ENCODE results near the gene FAM47E. TPM values are rescaled to one million over a fixed set of nuclear protein-coding genes. Genes with fewer than 3 reads are reported as not detected.

FAM47E gene
- total and polyA plus RNA-seq, 2 of the 8 experiments (the other 6 are each of a cell fraction or from before 2014, with no cell fraction given): 1.3 to 1.4 TPM

DNA sequence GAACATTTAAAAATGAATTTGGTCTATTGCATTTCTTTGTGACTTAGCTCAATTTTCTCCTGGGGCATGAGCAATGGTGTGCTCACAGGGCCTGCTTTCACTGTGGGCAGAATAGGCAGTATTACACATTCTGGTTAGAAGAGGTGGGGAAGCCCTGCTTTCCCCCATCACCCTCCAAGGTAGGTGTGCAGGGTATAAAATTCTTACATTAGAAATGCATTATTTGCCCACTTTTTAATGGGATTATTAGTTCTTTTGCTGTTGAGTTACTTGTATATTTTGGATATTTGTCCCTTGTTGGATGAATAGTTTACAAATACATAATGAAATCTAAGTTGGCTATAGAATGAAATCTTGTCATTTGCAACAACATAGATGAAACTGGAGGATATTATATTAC, 46.7 kb downstream of the FAM47E start (continued):
- TF ChIP-seq CHD7 (IDR thresholded peaks at IDR 0.05; ENCODE audit: insufficient replicate concordance, low read length) (no peak), TEAD4 (IDR thresholded peaks at IDR 0.05; ENCODE audit: low read depth, low read length) (no peak), HDAC6 (IDR thresholded peaks at IDR 0.05; ENCODE audit: low read depth, low read length) (no peak), SUZ12 (IDR thresholded peaks at IDR 0.05; ENCODE audit: low read length) (no peak), SIX5 (IDR thresholded peaks at IDR 0.05; ENCODE audit: low read depth, low read length) (no peak), ZNF274 (IDR thresholded peaks at IDR 0.05; ENCODE audit: borderline replicate concordance, extremely low read depth, low read length) (no peak), MAFK (IDR thresholded peaks at IDR 0.05; ENCODE audit: low read depth, low read length) (no peak), BACH1 (IDR thresholded peaks at IDR 0.05; ENCODE audit: low read length) (no peak)

Data from H1 (cell line).